ENCODE data around the gene RNF166.

RNF166 gene

GRCh38 chr16:88739139-88739976 lies 33.1 kb upstream of the RNF166 start:
- FAIRE-seq: no peak

GRCh38 chr16:88738151-88739084 lies 32.2 kb upstream of the RNF166 start:
- FAIRE-seq: no peak

- FAIRE-seq: no peak
These were observed 31.3 kb upstream of the RNF166 start for GRCh38 chr16:88737298-88738150.

- FAIRE-seq: no peak
These were observed 30.3 kb upstream of the RNF166 start for GRCh38 chr16:88736496-88736895.

GRCh38 chr16:88736088-88736487 lies 29.9 kb upstream of the RNF166 start:
- FAIRE-seq: no peak

- no peak for FAIRE-seq
These were observed 29.4 kb upstream of the RNF166 start for GRCh38 chr16:88735616-88736015.

GRCh38 chr16:88735121-88735520 lies 28.9 kb upstream of the RNF166 start:
- no peak for FAIRE-seq

GRCh38 chr16:88734361-88734728 lies 28.1 kb upstream of the RNF166 start:
- no peak for FAIRE-seq

- FAIRE-seq: no peak
These were observed 27.6 kb upstream of the RNF166 start for GRCh38 chr16:88733630-88734360.

- FAIRE-seq: no peak
These were observed 26.7 kb upstream of the RNF166 start for GRCh38 chr16:88732961-88733294.

GRCh38 chr16:88732172-88732960 lies 26.2 kb upstream of the RNF166 start:
- FAIRE-seq: no peak

GRCh38 chr16:88731699-88732098 lies 25.5 kb upstream of the RNF166 start:
- no peak for FAIRE-seq

- FAIRE-seq: no peak
These were observed 24.7 kb upstream of the RNF166 start for GRCh38 chr16:88730632-88731607.

- FAIRE-seq: no peak
These were observed 21.7 kb upstream of the RNF166 start for GRCh38 chr16:88727871-88728270.

- no peak for FAIRE-seq
These were observed 20.8 kb upstream of the RNF166 start for GRCh38 chr16:88726981-88727380.

GRCh38 chr16:88726408-88726749 lies 20.2 kb upstream of the RNF166 start:
- no peak for FAIRE-seq

GRCh38 chr16:88725609-88726407 lies 19.6 kb upstream of the RNF166 start:
- FAIRE-seq: no peak

GRCh38 chr16:88724855-88725555 lies 18.8 kb upstream of the RNF166 start:
- FAIRE-seq: no peak

GRCh38 chr16:88723911-88724310 lies 17.7 kb upstream of the RNF166 start:
- FAIRE-seq: no peak

Data from endometrium (tissue), 2 donors.